ENCODE results near the gene SLIT3.

SLIT3 gene

GRCh38 chr5:169221519-169221918, 79.4 kb downstream of the SLIT3 start:
- no peak for DNase-seq (ENCODE audit: extremely low read depth, insufficient read length)
- peaks cover 1% of the 10 kb centered on the region for H3K27me3 ChIP-seq (replicated peaks; ENCODE audit: control insufficient read depth, insufficient read depth, low read length)
- no peaks in the 10 kb centered on the region for H3K36me3 ChIP-seq (ENCODE audit: control insufficient read depth, insufficient read depth, low read length)
- no peak for TF ChIP-seq CTCF (IDR thresholded peaks at IDR 0.05; ENCODE audit: insufficient read depth, low read length, poor library complexity, severe bottlenecking)
- no peak overlapping the region for H3K4me3 ChIP-seq (replicated peaks; ENCODE audit: low read depth, low read length)

- Histone ChIP-seq H3K4me3 (replicated peaks; ENCODE audit: low read depth, low read length) (no peak overlapping the region), H3K36me3 (ENCODE audit: control insufficient read depth, insufficient read depth, low read length) (no peaks in the 10 kb centered on the region), H3K27me3 (replicated peaks; ENCODE audit: control insufficient read depth, insufficient read depth, low read length) (peaks cover 1% of the 10 kb centered on the region)
- DNase-seq (ENCODE audit: extremely low read depth, insufficient read length): no peak
- TF ChIP-seq CTCF (IDR thresholded peaks at IDR 0.05; ENCODE audit: insufficient read depth, low read length, poor library complexity, severe bottlenecking): no peak
Observed at GRCh38 chr5:169219961-169220360, 81.0 kb downstream of the SLIT3 start.

GRCh38 chr5:169219351-169219750, 81.6 kb downstream of the SLIT3 start:
- Histone ChIP-seq H3K36me3 (ENCODE audit: control insufficient read depth, insufficient read depth, low read length) (no peaks in the 10 kb centered on the region), H3K27me3 (replicated peaks; ENCODE audit: control insufficient read depth, insufficient read depth, low read length) (peaks cover 1% of the 10 kb centered on the region), H3K4me3 (replicated peaks; ENCODE audit: low read depth, low read length) (no peak overlapping the region)
- TF ChIP-seq CTCF (IDR thresholded peaks at IDR 0.05; ENCODE audit: insufficient read depth, low read length, poor library complexity, severe bottlenecking): no peak
- no peak for DNase-seq (ENCODE audit: extremely low read depth, insufficient read length)

GRCh38 chr5:169218861-169219260, 82.1 kb downstream of the SLIT3 start:
- TF ChIP-seq CTCF (IDR thresholded peaks at IDR 0.05; ENCODE audit: insufficient read depth, low read length, poor library complexity, severe bottlenecking): no peak
- Histone ChIP-seq H3K36me3 (ENCODE audit: control insufficient read depth, insufficient read depth, low read length) (no peaks in the 10 kb centered on the region), H3K27me3 (replicated peaks; ENCODE audit: control insufficient read depth, insufficient read depth, low read length) (peaks cover 1% of the 10 kb centered on the region), H3K4me3 (replicated peaks; ENCODE audit: low read depth, low read length) (no peak overlapping the region)
- no peak for DNase-seq (ENCODE audit: extremely low read depth, insufficient read length)

- H3K36me3 ChIP-seq (ENCODE audit: control insufficient read depth, insufficient read depth, low read length): no peaks in the 10 kb centered on the region
- DNase-seq (ENCODE audit: extremely low read depth, insufficient read length): no peak
- H3K27me3 ChIP-seq (replicated peaks; ENCODE audit: control insufficient read depth, insufficient read depth, low read length): peaks cover 1% of the 10 kb centered on the region
- TF ChIP-seq CTCF (IDR thresholded peaks at IDR 0.05; ENCODE audit: insufficient read depth, low read length, poor library complexity, severe bottlenecking): no peak
- H3K4me3 ChIP-seq (replicated peaks; ENCODE audit: low read depth, low read length): no peak overlapping the region
Observed at GRCh38 chr5:169218176-169218575, 82.8 kb downstream of the SLIT3 start.

- Histone ChIP-seq H3K36me3 (ENCODE audit: control insufficient read depth, insufficient read depth, low read length) (no peaks in the 10 kb centered on the region), H3K4me3 (replicated peaks; ENCODE audit: low read depth, low read length) (no peak overlapping the region), H3K27me3 (replicated peaks; ENCODE audit: control insufficient read depth, insufficient read depth, low read length) (peaks cover 1% of the 10 kb centered on the region)
- no peak for DNase-seq (ENCODE audit: extremely low read depth, insufficient read length)
- TF ChIP-seq CTCF (IDR thresholded peaks at IDR 0.05; ENCODE audit: insufficient read depth, low read length, poor library complexity, severe bottlenecking): no peak
Observed at GRCh38 chr5:169216866-169217265, 84.1 kb downstream of the SLIT3 start.

All from GM06990 (cell line).